Dedifferentiated amniotic fluid mesenchymal stem cell (primary cell): ENCODE measurements around the gene DESI1.
"Not testable (repeated sequence)": the region's sequence is repeated elsewhere in the genome, so short reads cannot be mapped to it uniquely, and the experiment has no call there.

ENCODE experiments used
- DNase-seq: peaks from one replicate; pipeline ENCODE4 v3.0.0-alpha.2; 2016; ENCODE audit errors: extremely low spot score

DESI1 gene

DNA sequence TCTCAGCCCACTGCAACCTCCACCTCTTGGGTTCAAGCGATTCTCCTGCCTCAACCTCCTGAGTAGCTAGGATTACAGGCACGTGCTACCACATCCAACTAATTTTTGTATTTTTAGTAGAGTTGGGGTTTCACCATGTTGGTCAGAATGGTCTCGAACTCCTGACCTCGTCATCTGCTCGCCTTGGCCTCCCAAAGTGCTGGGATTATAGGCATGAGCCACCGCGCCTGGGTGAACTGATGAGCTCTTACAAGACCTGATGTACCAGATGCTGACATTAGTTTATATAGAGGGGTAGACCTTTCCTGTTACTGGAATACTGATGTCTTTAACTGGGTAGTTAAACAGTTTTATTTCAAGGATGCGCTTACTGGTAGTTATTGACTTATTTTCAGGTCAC, 13.8 kb upstream of the DESI1 start:
- DNase-seq: not testable (repeated sequence)

DNA sequence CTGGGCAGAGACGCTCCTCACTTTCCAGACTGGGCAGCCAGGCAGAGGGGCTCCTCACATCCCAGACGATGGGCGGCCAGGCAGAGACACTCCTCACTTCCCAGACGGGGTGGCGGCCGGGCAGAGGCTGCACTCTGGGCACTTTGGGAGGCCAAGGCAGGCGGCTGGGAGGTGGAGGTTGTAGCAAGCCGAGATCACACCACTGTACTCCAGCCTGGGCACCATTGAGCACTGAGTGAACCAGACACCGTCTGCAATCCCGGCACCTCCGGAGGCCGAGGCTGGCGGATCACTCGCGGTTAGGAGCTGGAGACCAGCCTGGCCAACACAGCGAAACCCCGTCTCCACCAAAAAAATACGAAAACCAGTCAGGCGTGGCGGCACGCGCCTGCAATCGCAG, 10.8 kb upstream of the DESI1 start:
- not testable (repeated sequence) for DNase-seq

DNA sequence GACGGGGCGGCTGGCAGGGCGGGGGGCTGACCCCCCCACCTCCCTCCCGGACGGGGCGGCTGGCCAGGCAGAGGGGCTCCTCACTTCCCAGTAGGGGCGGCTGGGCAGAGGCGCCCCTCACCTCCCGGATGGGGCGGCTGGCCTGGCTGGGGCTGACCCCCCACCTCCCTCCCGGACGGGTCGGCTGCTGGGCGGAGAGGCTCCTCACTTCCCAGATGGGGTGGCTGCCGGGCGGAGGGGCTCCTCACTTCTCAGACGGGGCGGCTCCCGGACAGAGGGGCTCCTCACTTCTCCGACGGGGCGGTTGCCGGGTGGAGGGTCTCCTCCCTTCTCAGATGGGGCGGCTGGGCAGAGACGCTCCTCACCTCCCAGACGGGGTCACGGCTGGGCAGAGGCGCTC, 10.3 kb upstream of the DESI1 start:
- not testable (repeated sequence) for DNase-seq

DNA sequence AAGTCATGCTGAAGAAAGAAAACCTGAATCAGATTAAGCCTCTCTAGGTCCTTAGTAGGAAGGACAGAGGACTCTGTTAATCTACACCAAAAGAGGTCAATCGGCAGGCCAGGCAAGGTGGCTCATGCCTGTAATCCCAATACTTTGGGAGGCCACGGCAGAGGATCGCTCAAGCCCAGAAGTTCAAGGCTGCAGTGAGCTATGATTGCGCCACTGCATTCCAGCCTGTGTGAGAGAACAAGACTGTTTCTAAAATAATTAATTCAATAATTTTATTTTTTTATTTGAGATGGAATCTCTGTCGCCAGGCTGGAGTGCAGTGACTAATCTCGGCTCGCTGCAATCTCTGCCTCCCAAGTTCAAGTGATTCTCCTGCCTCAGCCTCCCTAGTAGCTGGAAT, 4.7 kb upstream of the DESI1 start:
- DNase-seq: no peak

DNA sequence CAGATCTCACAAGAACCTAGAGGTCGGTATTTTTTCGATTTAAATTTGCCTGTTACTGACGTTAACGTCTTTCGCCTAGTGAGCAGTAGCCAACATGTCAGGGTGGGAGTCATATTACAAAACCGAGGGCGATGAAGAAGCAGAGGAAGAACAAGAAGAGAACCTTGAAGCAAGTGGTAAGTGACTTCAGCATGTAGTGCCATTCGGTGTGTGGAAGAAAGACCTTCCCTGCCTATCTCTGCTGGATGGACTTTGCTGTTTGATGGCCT, 1.0 kb upstream of the DESI1 start:
- DNase-seq: no peak

DNA sequence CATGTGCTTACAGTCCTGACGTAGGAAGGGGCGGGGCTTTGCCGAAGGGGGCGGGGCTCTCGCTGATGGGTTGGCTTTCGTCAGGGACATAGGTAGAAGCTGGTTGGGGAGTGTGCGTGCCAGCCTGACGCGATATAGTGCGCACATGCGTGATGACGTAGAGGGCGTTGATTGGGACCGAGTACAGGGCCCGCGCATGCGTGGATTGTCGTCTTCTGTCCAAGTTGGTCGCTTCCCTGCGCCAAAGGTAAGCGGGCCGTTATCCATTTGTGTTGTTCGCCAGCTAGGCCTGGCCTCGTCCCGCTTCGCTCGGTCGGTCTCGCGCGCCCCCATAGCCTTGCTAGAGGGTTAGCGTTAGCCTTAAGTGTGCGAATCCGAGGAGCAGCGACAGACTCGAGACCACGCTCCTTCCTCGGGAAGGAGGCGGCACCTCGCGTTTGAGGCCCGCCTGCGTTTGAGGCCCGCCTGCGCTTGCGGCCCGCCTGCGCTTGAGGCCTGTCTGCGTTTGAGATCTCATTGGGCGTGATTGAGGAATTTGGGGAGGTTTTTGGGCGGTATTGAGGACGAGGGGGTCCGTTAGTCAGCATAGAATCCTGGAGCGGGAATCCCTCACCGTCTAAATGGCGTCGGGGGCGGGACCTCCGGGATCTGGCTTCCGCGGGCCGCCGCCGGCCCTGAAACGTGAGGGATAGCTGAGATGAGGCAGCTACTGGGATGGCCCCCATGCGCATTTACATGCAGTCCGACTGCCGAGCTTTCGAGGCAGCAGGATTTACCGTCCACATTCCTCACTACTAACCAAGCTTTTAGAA, 462 bp upstream of the DESI1 start, which contains the start of gene XRCC6:
TSS of gene XRCC6 (plus strand) at position 197 of the 812 bp plus-strand sequence. CDS start 710 bp downstream, outside the sequence.
- peak; percentile 99 for DNase-seq

DNA sequence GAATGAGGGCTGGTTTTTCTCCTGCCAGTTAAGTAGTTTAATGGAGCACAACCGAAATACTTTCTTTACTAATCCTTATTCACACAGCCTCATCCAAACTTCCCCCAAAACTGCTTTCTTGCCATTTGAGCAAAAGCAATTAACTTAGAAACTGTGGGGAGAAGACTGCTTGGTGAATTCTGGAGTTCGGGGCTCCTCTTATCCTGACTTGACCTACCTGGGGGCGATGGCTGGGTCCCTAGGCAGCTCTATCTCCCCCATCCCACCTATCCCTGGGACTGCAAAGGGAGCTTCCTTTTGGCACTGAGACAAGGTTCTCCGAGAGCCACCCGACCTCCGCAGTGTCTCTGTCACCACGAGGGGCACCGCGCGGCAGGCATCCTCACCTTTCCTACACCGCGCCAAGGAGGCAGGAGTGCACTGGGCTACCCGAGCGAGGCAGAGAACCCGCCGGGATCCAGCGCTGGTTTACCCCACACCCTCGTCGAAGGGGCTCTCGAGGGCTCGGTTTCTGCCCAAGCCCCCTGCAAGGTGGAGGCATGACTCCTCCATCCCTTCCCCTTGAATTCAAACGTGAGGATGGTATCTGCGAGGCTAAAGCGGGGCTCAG, 759 bp downstream of the DESI1 start:
- DNase-seq: no peak

DNA sequence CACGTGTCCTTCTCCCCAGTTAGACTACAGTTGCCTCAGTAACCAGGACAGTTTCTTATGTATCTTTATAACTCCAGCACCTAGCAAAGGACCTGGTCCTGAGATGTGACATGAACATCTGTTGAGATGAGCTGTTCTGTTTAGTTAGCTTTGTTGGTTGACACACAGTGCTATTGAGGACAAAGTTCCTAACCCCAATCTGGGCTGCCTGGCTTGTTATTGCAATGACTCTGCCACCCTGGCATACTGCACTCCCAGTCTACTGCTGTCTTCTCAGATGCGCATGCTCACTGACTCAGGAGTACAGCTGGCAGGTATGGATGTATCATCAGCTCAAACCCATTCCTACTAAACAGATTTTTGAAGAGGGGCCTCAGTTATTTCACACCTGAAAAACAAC, 7.4 kb downstream of the DESI1 start:
- DNase-seq: no peak

DNA sequence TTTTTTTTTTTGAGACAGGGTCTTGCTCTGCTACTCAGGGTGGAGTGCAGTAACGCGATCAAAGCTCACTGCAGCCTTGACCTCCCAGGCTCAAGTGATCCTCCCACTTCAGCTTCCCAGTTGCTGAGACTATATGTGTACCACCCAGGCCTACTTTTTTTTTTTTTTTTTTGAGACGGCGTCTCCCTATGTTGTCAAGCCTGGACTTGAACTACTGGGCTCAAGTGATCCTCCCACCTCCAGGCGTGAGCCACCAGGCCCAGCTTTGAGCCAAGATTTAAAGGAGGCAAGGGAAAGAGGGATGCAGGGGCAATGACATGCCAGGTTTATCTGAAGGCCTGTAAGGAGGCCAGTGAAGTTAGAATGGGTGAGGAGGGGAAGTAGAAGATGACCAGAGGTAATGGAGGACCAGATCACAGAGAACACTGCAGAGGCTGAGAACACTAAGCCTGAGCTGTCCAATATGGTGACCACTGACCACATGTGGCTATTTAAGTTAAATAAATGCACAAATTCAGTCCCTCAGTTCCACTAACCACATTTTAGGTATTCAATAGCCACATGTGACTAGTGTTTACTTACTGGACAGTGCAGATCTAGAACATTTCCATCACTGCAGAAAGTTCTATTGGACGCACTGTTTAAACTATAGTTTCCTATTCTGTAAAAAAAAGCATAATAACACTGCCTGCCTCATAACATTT, 8.1 kb downstream of the DESI1 start:
- DNase-seq: no peak

DNA sequence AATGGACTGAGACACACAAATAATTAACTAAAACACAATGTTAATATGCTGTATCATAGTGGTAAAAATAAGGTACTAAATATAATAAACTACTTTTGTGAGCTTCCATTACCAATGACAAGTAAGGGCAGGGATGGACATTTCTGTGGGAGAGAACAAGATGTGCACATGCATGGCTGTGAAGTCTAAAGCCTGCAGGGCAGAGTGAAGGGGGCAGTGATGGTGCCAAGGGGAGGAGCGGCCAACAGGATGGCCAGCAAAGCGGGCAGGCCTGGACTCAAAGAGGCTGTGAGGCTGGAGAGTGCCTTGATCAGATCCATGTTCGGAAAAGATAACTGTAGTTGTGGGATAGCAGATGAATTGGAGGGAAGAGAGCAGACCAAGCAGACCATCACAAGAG, 12.5 kb downstream of the DESI1 start:
- DNase-seq: no peak

DNA sequence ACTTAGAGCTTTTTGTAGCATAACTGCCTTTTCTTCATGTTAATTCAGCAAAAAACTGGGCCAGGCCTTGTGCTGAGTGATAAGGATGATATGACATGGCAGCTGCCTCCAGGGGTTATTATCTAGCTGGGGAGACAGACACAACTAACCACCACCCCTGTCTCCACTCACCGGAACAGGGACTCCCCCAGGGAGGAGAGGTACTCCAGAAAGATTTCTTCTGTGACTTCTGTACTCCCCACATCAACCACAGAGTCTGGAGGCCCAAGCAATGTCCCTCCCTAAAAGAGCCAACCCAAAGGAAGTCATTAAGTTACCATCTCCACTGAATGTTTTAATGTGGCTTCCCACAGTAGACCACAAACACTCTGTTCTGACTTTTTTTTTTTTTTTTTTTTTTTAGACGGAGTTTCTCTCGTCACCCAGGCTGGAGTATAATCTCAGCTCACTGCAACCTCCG, 16.9 kb downstream of the DESI1 start:
- DNase-seq: no peak

DNA sequence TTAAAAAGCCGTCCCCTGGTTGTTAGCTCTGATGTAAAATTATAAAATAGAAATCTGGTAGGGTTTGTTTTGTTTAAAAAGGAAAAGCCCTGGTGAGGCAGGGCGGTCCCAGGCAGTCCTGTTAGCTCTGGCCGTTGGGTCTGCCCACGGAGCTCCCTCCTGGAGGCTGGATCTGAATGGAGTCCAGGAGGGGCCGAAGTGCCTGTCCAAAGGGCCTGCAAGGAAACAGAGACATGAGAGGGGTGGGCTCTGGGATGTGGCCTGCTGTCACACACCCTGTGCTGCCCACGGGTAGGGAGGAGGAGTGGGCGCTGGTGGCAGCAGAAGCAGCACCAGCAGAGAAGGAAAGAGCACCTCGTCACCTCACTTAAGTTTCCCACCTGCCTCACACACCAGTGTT, 19.9 kb downstream of the DESI1 start:
- no peak for DNase-seq

DNA sequence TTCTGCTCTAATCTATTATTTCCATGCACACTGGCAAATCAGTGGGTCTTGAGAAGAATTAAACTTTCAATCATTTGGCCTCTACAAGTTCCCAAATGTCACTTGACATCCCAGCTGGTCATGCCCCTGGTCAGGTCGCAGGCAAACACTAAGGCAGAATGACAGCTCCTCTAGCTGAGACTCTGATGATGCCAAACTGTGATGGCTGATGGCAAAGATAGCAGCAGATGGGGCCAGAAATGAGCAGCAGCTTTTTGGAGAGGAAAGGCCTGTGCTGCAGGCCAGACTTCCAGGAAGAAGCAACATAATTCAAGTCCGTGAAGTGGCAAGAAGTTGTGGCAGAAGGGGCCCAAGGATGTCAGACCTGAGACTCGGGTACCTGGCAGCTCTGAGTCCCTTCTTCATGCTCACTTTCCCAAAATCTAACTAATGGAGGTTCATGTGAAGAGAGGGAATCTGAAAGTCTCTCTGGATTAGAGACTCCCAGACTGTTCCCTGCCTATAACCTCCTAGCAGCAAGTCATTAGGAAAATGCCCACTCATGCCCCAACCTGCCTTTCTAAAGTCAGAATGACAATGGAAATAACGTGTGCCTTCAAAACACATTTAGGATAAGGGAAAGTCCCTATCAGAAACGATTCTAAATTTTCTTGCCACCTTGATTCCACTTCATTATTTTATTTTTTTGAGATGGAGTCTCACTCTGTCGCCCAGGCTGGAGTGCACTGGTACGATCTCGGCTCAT, 21.8 kb downstream of the DESI1 start:
- no peak for DNase-seq

DNA sequence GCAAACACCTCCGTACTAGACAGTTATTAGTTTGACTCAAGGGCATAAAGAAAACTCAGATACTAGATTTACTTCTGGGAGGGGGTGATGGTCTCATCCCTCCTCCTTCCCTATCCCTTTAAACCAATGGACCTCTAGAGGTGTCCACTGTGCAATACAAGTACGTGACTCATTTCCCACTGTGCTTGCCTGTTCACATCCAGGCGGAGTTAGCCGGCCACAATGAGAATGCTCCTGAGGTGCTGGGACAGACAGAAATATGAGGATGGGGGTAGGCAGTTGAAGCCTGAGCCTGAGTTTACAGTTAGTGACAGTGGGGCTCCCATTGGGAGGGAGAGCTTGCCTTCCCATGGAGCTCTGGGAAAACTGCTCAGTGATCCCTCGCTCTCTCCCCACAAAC, 22.8 kb downstream of the DESI1 start:
- DNase-seq: peak; percentile 26

DNA sequence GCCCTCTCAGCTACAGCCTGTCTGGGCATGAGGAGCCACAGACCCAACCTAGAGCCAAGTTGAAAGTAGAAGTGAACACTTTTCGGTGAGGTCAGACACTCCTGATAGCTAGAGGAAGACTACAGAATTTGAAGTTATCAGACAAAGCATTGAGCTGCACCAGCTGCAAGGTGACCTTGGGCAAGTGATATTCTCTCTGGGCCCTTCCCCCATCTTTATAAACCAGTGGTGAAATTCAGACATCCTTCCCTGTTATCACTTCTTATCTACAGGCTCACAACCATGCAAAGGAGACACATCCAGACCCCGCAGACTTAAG, 23.2 kb downstream of the DESI1 start:
- no peak for DNase-seq

DNA sequence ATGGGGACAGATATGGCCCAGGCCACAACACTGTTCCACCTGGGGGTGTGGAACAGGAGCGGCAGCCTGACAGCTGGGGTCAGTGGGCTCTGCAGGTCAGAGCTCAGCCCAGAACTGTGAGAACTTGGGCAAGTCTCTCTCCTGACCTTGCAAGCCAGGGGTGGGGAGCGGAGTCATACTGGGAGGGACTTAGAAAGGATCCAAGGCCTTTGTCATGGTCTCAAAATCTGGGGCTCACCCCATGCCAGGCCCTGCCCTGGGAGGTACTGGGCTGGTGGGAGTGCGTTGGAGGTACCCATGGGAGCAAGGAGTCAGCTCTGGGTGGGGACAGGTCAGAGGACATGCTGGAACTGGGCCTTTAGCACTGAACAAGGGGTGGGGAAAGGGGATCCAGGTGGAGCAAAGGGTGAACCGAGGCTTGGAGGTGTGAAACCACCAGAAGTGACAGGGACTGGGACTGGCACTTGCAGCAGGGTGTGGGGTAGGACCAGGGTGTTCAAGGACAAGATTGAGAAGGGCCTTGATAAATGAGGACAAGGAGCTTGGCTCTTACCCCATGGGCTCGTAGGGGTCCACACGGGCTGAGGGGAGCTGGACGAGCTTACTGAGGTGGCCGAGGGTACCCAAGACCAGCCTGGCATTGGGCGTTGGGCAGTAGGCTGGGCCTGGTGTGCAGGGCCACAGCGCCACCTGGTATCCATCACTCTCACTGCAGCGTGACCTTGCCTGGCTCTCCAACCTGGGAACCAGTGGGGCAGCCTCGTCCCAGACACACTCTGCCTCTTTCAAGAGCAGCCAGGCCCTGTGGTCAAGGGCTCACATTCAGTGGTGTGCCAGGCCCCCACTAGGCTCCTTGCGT, 23.8 kb downstream of the DESI1 start:
- peak; percentile 22 for DNase-seq

DNA sequence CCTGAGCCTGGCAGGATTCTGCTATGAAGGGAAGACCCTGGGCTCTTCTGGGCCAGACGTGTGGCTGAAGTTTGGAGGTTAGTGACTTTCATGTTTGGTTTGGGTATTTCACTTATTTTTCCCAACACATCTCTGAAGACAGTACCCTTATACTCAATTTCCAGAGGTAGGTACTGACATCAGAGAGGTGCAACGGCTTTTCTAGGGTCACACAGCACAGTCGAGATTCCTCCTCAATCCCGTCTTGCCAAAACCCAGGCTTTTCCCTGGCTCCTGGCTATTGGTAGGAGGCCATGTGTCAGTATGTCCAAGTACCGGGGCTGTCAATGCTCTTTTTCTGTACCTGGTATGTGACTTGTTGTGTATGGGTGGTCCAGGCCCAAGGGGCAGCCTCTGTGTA, 25.1 kb downstream of the DESI1 start:
- no peak for DNase-seq

DNA sequence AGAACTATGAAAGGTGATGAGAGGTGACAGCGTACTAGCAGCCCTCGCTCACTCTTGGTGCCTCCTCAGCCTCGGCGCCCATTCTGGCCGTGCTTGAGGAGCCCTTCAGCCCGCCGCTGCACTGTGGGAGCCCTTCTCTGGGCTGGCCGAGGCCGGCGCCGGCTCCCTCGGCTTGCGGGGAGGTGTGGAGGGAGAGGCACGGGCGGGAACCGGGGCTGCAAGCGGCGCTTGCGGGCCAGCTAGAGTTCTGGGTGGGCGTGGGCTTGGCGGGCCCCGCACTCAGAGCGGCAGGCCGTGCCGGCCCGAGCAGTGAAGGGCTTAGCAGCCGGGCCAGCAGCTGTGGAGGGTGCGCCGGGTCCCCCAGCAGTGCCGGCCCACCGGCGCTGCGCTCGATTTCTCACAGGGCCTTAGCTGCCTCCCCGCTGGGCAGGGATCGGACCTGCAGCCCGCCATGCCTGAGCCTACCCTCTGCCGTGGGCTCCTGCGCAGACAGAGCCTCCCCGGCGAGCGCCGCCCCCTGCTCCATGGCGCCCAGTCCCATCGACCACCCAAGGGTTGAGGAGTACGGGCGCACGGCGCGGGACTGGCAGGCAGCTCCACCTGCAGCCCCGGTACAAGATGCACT, 27.4 kb downstream of the DESI1 start:
- DNase-seq: not testable (repeated sequence)

DNA sequence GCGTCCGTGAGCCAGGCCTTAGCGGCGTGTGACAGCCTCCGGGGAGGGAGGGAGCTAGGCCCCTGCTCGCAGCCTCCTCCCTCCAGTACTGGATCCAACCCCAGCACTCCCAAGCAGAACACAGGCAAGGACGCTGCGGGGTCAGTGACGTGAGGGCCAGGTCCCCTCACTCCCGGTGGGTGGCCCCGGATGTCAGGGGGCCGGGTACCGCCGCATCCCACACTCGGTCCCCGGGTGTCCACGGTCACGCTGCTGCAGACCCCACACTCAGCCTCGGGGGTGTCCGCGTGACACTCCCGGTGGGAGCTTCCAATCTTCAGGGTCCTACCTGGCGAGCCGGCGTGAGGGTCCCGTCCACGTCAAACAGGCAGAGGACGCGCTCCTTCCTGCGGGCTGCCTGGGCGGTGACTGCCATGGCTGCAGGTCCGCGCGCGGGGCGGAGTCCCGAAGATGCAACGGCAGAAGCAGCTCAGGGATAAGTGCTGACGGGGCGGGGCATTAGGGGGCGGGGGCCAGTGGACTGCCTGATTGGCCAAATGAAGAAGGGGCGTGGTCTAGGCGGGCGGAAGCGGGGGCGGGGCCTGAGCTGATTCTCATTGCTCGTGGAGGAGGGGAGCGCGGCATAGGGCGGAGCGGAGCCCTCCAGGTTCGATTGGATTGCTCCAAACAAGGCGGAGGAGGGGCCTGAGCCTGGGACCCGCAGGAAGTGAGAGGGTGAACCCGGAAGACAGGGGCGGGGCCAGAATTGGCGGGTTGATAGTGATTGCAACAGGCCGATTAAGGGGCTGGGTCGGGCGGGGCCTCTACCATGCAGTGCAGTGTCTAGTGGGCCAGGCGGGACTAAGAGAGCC, 31.2 kb downstream of the DESI1 start, which contains the start of gene PMM1:
TSS of gene PMM1 (minus strand) at position 450 of the 851 bp plus-strand sequence. CDS start at position 415, 35 bp downstream.
- DNase-seq: peak; percentile 100

DNA sequence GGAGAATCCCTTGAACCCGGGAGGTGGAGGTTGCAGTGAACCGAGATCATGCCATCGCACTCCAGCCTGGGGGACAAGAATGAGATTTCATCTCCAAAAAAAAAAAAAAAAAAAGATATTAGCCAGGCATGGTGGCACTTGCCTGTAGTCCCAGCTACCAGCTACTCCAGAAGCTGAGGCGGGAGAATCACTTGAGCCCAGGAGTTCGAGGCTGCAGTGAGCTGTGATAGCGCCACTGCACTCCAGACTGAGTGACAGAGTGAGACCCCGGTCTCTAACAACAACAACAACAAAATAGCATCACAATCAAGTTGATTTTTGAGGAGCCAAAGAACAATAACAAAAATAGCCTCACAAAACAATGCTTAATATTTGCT, 33.5 kb downstream of the DESI1 start:
- DNase-seq: no peak
